Measurements from ENCODE around the gene SNX25.

GRCh38 chr4:185411849-185412248 is 202.5 kb downstream of the SNX25 start:
- TF ChIP-seq GATA2 (IDR thresholded peaks at IDR 0.05; ENCODE audit: low read depth, low read length) (no peak), GATA3 (IDR thresholded peaks at IDR 0.05; ENCODE audit: low read depth, low read length) (no peak)
